GM12878 (cell line): ENCODE measurements around the gene ICAM4. TPM values are rescaled to one million over a fixed set of nuclear protein-coding genes. Genes with fewer than 3 reads are reported as not detected.

Source experiments
- ATAC-seq: fragments of 200-7000 bp; cut with Tn5 transposase; 3 replicates; pipeline ENCODE4 v1.9.1; 2020; ENCODE audit warnings: mild to moderate bottlenecking, moderate library complexity
- BruUV-seq: library from RNA; stranded (reverse); fragments of 400-500 nt; replicated peaks from 2 replicates; lab custom pipeline; 2021; lab: Mats Ljungman, UMichigan
- CTCF ChIA-PET: fragments of 300-600 bp; sonication (Branson Sonifier 250); formaldehyde crosslinking; extraction: SDS; loops from one replicate; lab custom pipeline; 2021; ENCODE audit warnings: inconsistent platforms; lab: Yijun Ruan, JAX
- POLR2A ChIA-PET: fragments of 350-600 bp; formaldehyde crosslinking; extraction: SDS; loops from one replicate; lab custom pipeline; 2021; ENCODE audit warnings: inconsistent platforms; lab: Charles Lee
- RAD21 ChIA-PET: fragments of 300-600 bp; sonication (Branson Sonifier 250); formaldehyde crosslinking; loops from one replicate; lab custom pipeline; 2023; ENCODE audit warnings: antibody characterized with exemption; ENCODE audit not compliant: unreplicated experiment; lab: Charles Lee
- SMC1A ChIA-PET: fragments of 300-600 bp; sonication (Branson Sonifier 250); formaldehyde crosslinking; loops from one replicate; lab custom pipeline; 2023; ENCODE audit not compliant: unreplicated experiment, uncharacterized antibody; lab: Charles Lee
- DNase-seq: peaks from one replicate; pipeline ENCODE4 v3.0.0-alpha.2; 2011; ENCODE audit warnings: low read depth, low spot score
- FAIRE-seq: peaks from 3 replicates; lab custom pipeline; 2011; peaks lifted over from hg19 to GRCh38; lab: Jason Lieb, UNC
- H2AFZ ChIP-seq: 2 replicates; pipeline ENCODE4 v1.6.0; 2011; ENCODE audit warnings: low read depth, low read length, control low read depth; ENCODE audit not compliant: control insufficient read depth
- H3K27ac ChIP-seq: 2 replicates; pipeline ENCODE4 v1.5.1; 2011; ENCODE audit warnings: control low read depth; ENCODE audit not compliant: control insufficient read depth, insufficient read depth
- H3K27me3 ChIP-seq, 2 experiments: replicated peaks in 1 of 2; 2 replicates each; pipeline versions ENCODE4 v1.6.0 to v1.6.1; 2011; ENCODE audit warnings: low read length in 1 of 2; ENCODE audit not compliant: control insufficient read depth in 2 of 2, insufficient read depth in 2 of 2
- H3K36me3 ChIP-seq, 2 experiments: 2 replicates each; pipeline ENCODE4 v1.5.1; 2011; ENCODE audit warnings: low read length in 1 of 2; ENCODE audit not compliant: control insufficient read depth in 2 of 2, insufficient read depth in 2 of 2
- H3K4me1 ChIP-seq: 2 replicates; pipeline ENCODE4 v1.6.1; 2011; ENCODE audit warnings: mild to moderate bottlenecking, low read length, moderate library complexity, mixed read lengths; ENCODE audit not compliant: control insufficient read depth, insufficient read depth
- H3K4me2 ChIP-seq: 2 replicates; pipeline ENCODE4 v1.6.0; 2011; ENCODE audit warnings: control low read depth; ENCODE audit not compliant: control insufficient read depth, insufficient read depth
- H3K4me3 ChIP-seq: fragments of 200-600 bp; sonication (generic); 2 replicates; pipeline ENCODE4 v1.5.1; 2016
- H3K79me2 ChIP-seq: 2 replicates; pipeline ENCODE4 v1.6.0; 2011; ENCODE audit warnings: low read length; ENCODE audit not compliant: control insufficient read depth, insufficient read depth
- H3K9ac ChIP-seq: 2 replicates; pipeline ENCODE4 v1.8.0; 2011; ENCODE audit warnings: low read length, control low read depth, mixed read lengths; ENCODE audit not compliant: control insufficient read depth, insufficient read depth
- H3K9me3 ChIP-seq: replicated peaks from 3 replicates; pipeline ENCODE4 v1.5.1; 2011; ENCODE audit warnings: mild to moderate bottlenecking, low read length; ENCODE audit not compliant: control insufficient read depth, insufficient read depth
- H4K20me1 ChIP-seq: 2 replicates; pipeline ENCODE4 v1.6.0; 2011; ENCODE audit not compliant: control insufficient read depth, insufficient read depth
- ESRRA ChIP-seq: IDR thresholded peaks from 2 replicates; pipeline ENCODE4 v1.6.1; 2012; ENCODE audit warnings: mild to moderate bottlenecking, low read length, improper control_type of control experiment
- HDAC6 ChIP-seq: fragments of 200-600 bp; sonication (generic); IDR thresholded peaks from one replicate; pipeline ENCODE4 v1.8.0; 2017; ENCODE audit warnings: antibody characterized with exemption; ENCODE audit not compliant: unreplicated experiment
- HDGF ChIP-seq: fragments of 450-650 bp; IDR thresholded peaks from 2 replicates; pipeline ENCODE4 v1.6.1; 2016; ENCODE audit warnings: antibody characterized with exemption
- IKZF2 ChIP-seq, 2 experiments: fragments of 450-650 bp; IDR thresholded peaks; 2 replicates each; pipeline ENCODE4 v1.6.1; 2017; ENCODE audit warnings: mild to moderate bottlenecking in 2 of 2, moderate library complexity in 2 of 2
- MEF2A ChIP-seq: IDR thresholded peaks from 2 replicates; pipeline ENCODE4 v1.6.1; 2011; ENCODE audit warnings: low read depth, mild to moderate bottlenecking, low read length, moderate library complexity; ENCODE audit not compliant: insufficient read depth
- MEF2B ChIP-seq: fragments of 450-650 bp; IDR thresholded peaks from 2 replicates; pipeline ENCODE4 v1.6.1; 2018; ENCODE audit warnings: mild to moderate bottlenecking, moderate library complexity; ENCODE audit not compliant: partially characterized antibody, poor library complexity, severe bottlenecking
- MYB ChIP-seq: fragments of 150-350 bp; IDR thresholded peaks from 2 replicates; pipeline ENCODE4 v1.6.1; 2014; ENCODE audit warnings: mild to moderate bottlenecking, low read depth, low read length, borderline replicate concordance
- RFX5 ChIP-seq: IDR thresholded peaks from 2 replicates; pipeline ENCODE4 v1.6.1; 2011; ENCODE audit warnings: low read depth, low read length, improper control_type of control experiment
- SREBF1 ChIP-seq: IDR thresholded peaks from 2 replicates; pipeline ENCODE4 v1.6.1; 2012; ENCODE audit warnings: mild to moderate bottlenecking, low read length
- STAT3 ChIP-seq: IDR thresholded peaks from 2 replicates; pipeline ENCODE4 v1.6.1; 2011; ENCODE audit warnings: low read depth, low read length, improper control_type of control experiment
- TAF1 ChIP-seq: IDR thresholded peaks from 2 replicates; pipeline ENCODE4 v1.6.1; 2011; ENCODE audit warnings: mild to moderate bottlenecking, low read depth, low read length, borderline replicate concordance
- ZNF24 ChIP-seq: fragments of 450-650 bp; IDR thresholded peaks from 2 replicates; pipeline ENCODE4 v1.6.1; 2017; ENCODE audit warnings: antibody characterized with exemption, mild to moderate bottlenecking
- ZNF622 ChIP-seq: fragments of 450-650 bp; IDR thresholded peaks from 2 replicates; pipeline ENCODE4 v1.6.1; 2017; ENCODE audit warnings: mild to moderate bottlenecking, inconsistent platforms
- ZZZ3 ChIP-seq: IDR thresholded peaks from 2 replicates; pipeline ENCODE4 v1.6.1; 2011; ENCODE audit warnings: low read depth; ENCODE audit not compliant: control insufficient read depth, insufficient read length
- WGBS: methylation state at CpG from one replicate; pipeline ENCODE4 v1.1.6; 2016; ENCODE audit warnings: low lambda C conversion rate; ENCODE audit not compliant: insufficient replicate concordance, insufficient coverage; ENCODE audit errors: missing lambda C conversion rate; 5-methylcytosine and 5-hydroxymethylcytosine counted together
- in situ Hi-C: fragments of 300-500 bp; cut with MboI; formaldehyde crosslinking; loops from 9 replicates; pipeline ENCODE4 v1.14.3; 2018; ENCODE audit warnings: mixed read lengths
- intact Hi-C: fragments of 100-400 bp; cut with micrococcal nuclease; formaldehyde crosslinking; loops from one replicate; pipeline ENCODE4 v1.14.2; 2022; ENCODE audit not compliant: unreplicated experiment
- polyA plus RNA-seq, 11 experiments: library from polyadenylated mRNA; depleted of rRNA in 4 of 11; unstranded in 6 of 11; stranded (reverse) in 5 of 11; fragments of >200 nt; fragmentation: Nextera tagmentation in 4 of 11; fragmentation: Illumina TruSeq in 1 of 11; extraction: Ambion mirVana in 4 of 11; extraction: Trizol in 1 of 11; gene quantifications; 1 replicate in 1 of 11; 2 replicates in 10 of 11; pipeline versions ENCODE4 v1.2.1 to v1.2.3, GENCODE V29; 2011 to 2016; ENCODE audit warnings: inconsistent platforms in 2 of 11, missing spikeins in 2 of 11, low read depth in 1 of 11
- total RNA-seq, 4 experiments: library from RNA; depleted of rRNA in 3 of 4; stranded (reverse); fragments of >200 nt in 3 of 4; fragmentation: Illumina TruSeq in 1 of 4; extraction: Trizol in 1 of 4; gene quantifications; 2 replicates each; pipeline versions ENCODE4 v1.2.1 to v1.2.3, GENCODE V29; 2013 to 2021
- TF ChIP-seq, protein P1 (sequence below): fragments of 450-650 bp; IDR thresholded peaks from 2 replicates; pipeline ENCODE4 v1.6.1; 2017; ENCODE audit warnings: mild to moderate bottlenecking, low read depth, inconsistent platforms; ENCODE audit not compliant: poor library complexity, severe bottlenecking
- TF ChIP-seq, protein P2 (sequence below): IDR thresholded peaks from 2 replicates; pipeline ENCODE4 v1.6.1; 2011; ENCODE audit warnings: low read depth, low read length, improper control_type of control experiment, borderline replicate concordance

ICAM4 gene
- total and polyA plus RNA-seq, 10 of the 15 experiments (the other 5 are each of a cell fraction or from before 2014, with no cell fraction given) = 0.31 to 5.1 (median 1.7) TPM

- Histone ChIP-seq H3K27me3 (no peaks in the 10 kb centered on the region), H3K27ac (no peak overlapping the region)
- WGBS = 92% methylated on average over 7 of the region's 7 CpGs
Measured at GRCh38 chr19:10266706-10267105, 20.0 kb upstream of the ICAM4 start.

More at GRCh38 chr19:10266706-10267105, 20.0 kb upstream of the ICAM4 start:
- Histone ChIP-seq H3K4me1 (no peaks in the 10 kb centered on the region; the same call in 1 of the 2 replicates), H2AFZ (no peak overlapping the region), H3K4me3 (no peak overlapping the region), H3K4me2 (no peak overlapping the region), H3K79me2 (peaks cover 19% of the 10 kb centered on the region), H4K20me1 (no peaks in the 10 kb centered on the region), H3K9me3 (no peaks in the 10 kb centered on the region), H3K9ac (no peak overlapping the region), H3K36me3 (no peaks in the 10 kb centered on the region)
- TF ChIP-seq, protein P1, sequence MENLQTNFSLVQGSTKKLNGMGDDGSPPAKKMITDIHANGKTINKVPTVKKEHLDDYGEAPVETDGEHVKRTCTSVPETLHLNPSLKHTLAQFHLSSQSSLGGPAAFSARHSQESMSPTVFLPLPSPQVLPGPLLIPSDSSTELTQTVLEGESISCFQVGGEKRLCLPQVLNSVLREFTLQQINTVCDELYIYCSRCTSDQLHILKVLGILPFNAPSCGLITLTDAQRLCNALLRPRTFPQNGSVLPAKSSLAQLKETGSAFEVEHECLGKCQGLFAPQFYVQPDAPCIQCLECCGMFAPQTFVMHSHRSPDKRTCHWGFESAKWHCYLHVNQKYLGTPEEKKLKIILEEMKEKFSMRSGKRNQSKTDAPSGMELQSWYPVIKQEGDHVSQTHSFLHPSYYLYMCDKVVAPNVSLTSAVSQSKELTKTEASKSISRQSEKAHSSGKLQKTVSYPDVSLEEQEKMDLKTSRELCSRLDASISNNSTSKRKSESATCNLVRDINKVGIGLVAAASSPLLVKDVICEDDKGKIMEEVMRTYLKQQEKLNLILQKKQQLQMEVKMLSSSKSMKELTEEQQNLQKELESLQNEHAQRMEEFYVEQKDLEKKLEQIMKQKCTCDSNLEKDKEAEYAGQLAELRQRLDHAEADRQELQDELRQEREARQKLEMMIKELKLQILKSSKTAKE = no peak
- TF ChIP-seq HDAC6 (no peak), MYB (no peak), SREBF1 (no peak), RFX5 (no peak), STAT3 (no peak), HDGF (no peak), TAF1 (no peak), MEF2A (no peak), ZNF24 (no peak), IKZF2 (IDR thresholded peaks at IDR 0.05) (no peak), MEF2B (no peak), ESRRA (no peak), ZZZ3 (no peak), ZNF622 (no peak)
- TF ChIP-seq, protein P2, sequence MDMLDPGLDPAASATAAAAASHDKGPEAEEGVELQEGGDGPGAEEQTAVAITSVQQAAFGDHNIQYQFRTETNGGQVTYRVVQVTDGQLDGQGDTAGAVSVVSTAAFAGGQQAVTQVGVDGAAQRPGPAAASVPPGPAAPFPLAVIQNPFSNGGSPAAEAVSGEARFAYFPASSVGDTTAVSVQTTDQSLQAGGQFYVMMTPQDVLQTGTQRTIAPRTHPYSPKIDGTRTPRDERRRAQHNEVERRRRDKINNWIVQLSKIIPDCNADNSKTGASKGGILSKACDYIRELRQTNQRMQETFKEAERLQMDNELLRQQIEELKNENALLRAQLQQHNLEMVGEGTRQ = no peak
- intact Hi-C loops (no loop called here), in situ Hi-C loops (loop anchor here (5.0 kb wide), 1 partner anchor 121 kb away; no protein-coding TSS in a partner anchor)
- no peak for DNase-seq
- ChIA-PET POLR2A (interaction anchor here (0.6 to 2.7 kb wide), 4 partner anchors 16 to 149 kb away, joined by 3 to 13 read pairs (median 4); no protein-coding TSS in a partner anchor), CTCF (interaction anchor here (1.3 to 11.2 kb wide), 6 partner anchors 7 to 154 kb away, joined by 3 to 370 read pairs (median 47); partner anchors contain the start of gene TYK2), RAD21 (interaction anchor here (0.7 to 1.5 kb wide), 5 partner anchors 15 to 126 kb away, joined by 3 to 4 read pairs (median 4); partner anchors contain the start of genes MRPL4 and TYK2), SMC1A (interaction anchor here (0.9 to 8.5 kb wide), 2 partner anchors 120 to 125 kb away, joined by 4 to 158 read pairs; no protein-coding TSS in a partner anchor)
- ATAC-seq = no peak
- no peak for FAIRE-seq
- no TSS peak for BruUV-seq
